Activated B cell treated with CpG ODN at 0.5 μM for 24 hours (primary cell): Measurements from ENCODE around the gene ERC1. TPM values are rescaled to one million over a fixed set of nuclear protein-coding genes. Genes with fewer than 3 reads are reported as not detected.

ENCODE experiments used
- ATAC-seq: fragments of 200-7000 bp; cut with Tn5 transposase; one replicate; pipeline ENCODE4 v1.10.0; 2021; ENCODE audit warnings: low read depth, mild to moderate bottlenecking, moderate library complexity
- CTCF ChIA-PET: fragments of 350-600 bp; sonication (Branson Sonifier 250); formaldehyde crosslinking; loops from one replicate; lab custom pipeline; 2021; ENCODE audit warnings: antibody characterized with exemption; lab: Charles Lee
- POLR2A ChIA-PET: fragments of 350-600 bp; sonication (Branson Sonifier 250); formaldehyde crosslinking; loops from one replicate; lab custom pipeline; 2021; ENCODE audit warnings: antibody characterized with exemption; lab: Charles Lee
- DNase-seq: peaks from one replicate; pipeline ENCODE4 v3.0.0; 2022
- H3K27ac Mint-ChIP-seq: one replicate; pipeline ENCODE4 v1.8.0; 2020; ENCODE audit warnings: mixed read lengths
- H3K27me3 Mint-ChIP-seq: one replicate; pipeline ENCODE4 v1.8.0; 2021; ENCODE audit warnings: mixed read lengths
- H3K36me3 Mint-ChIP-seq: one replicate; pipeline ENCODE4 v1.8.0; 2021; ENCODE audit warnings: low read depth, mixed read lengths
- H3K4me1 Mint-ChIP-seq: one replicate; pipeline ENCODE4 v1.8.0; 2021; ENCODE audit warnings: mixed read lengths
- H3K4me3 Mint-ChIP-seq: one replicate; pipeline ENCODE4 v1.8.0; 2020; ENCODE audit warnings: mild to moderate bottlenecking, mixed read lengths
- H3K9me3 Mint-ChIP-seq: one replicate; pipeline ENCODE4 v1.8.0; 2020; ENCODE audit warnings: mixed read lengths
- CTCF ChIP-seq: fragments of 200-600 bp; IDR thresholded peaks from one replicate; pipeline ENCODE4 v1.8.0; 2022; ENCODE audit warnings: antibody characterized with exemption, mild to moderate bottlenecking
- intact Hi-C: fragments of 100-400 bp; cut with micrococcal nuclease; formaldehyde crosslinking; loops from one replicate; pipeline ENCODE4 v1.15.1; 2024
- total RNA-seq: library from RNA; stranded (reverse); gene quantifications from 2 replicates; pipeline ENCODE4 v1.2.3, GENCODE V29; 2022

The ERC1 gene
- total RNA-seq, 1 donor from 2014 or later, result 57.0 TPM

- ChIA-PET CTCF (no interaction called here), POLR2A (no interaction called here)
- DNase-seq (no peak), ATAC-seq (no peak)
- no peak overlapping the region for H3K4me3 Mint-ChIP-seq
- peaks cover 15% of the 10 kb centered on the region for H3K36me3 Mint-ChIP-seq
- H3K27me3 Mint-ChIP-seq, result no peaks in the 10 kb centered on the region
- intact Hi-C loops, result no loop called here
- H3K4me1 Mint-ChIP-seq, result peaks cover 12% of the 10 kb centered on the region
- no peaks in the 10 kb centered on the region for H3K9me3 Mint-ChIP-seq
- TF ChIP-seq CTCF, result no peak
- no peak overlapping the region for H3K27ac Mint-ChIP-seq
Observed at GRCh38 chr12:1467710-1468109, 476.7 kb downstream of the ERC1 start.

- H3K27me3 Mint-ChIP-seq, result no peaks in the 10 kb centered on the region
- intact Hi-C loops, result no loop called here
- no peaks in the 10 kb centered on the region for H3K9me3 Mint-ChIP-seq
- ATAC-seq (no peak), DNase-seq (no peak)
- ChIA-PET POLR2A (no interaction called here), CTCF (no interaction called here)
- TF ChIP-seq CTCF, result no peak
- peaks cover 8% of the 10 kb centered on the region for H3K4me1 Mint-ChIP-seq
- no peak overlapping the region for H3K4me3 Mint-ChIP-seq
- peaks cover 15% of the 10 kb centered on the region for H3K36me3 Mint-ChIP-seq
- no peak overlapping the region for H3K27ac Mint-ChIP-seq
Observed at GRCh38 chr12:1469070-1469469, 478.0 kb downstream of the ERC1 start.

- intact Hi-C loops, result no loop called here
- H3K4me1 Mint-ChIP-seq, result peaks cover 6% of the 10 kb centered on the region
- peaks cover 12% of the 10 kb centered on the region for H3K36me3 Mint-ChIP-seq
- ChIA-PET POLR2A (no interaction called here), CTCF (no interaction called here)
- no peaks in the 10 kb centered on the region for H3K9me3 Mint-ChIP-seq
- no peak for TF ChIP-seq CTCF
- ATAC-seq (no peak), DNase-seq (no peak)
- H3K27me3 Mint-ChIP-seq, result no peaks in the 10 kb centered on the region
- no peak overlapping the region for H3K27ac Mint-ChIP-seq
- no peak overlapping the region for H3K4me3 Mint-ChIP-seq
Observed at GRCh38 chr12:1470051-1470450, 479.0 kb downstream of the ERC1 start.

GRCh38 chr12:1471224-1471623, 480.2 kb downstream of the ERC1 start:
- no peak overlapping the region for H3K27ac Mint-ChIP-seq
- no peak for TF ChIP-seq CTCF
- ATAC-seq (no peak), DNase-seq (no peak)
- no peaks in the 10 kb centered on the region for H3K27me3 Mint-ChIP-seq
- no peak overlapping the region for H3K4me3 Mint-ChIP-seq
- ChIA-PET POLR2A (no interaction called here), CTCF (interaction anchor here (0.9 kb wide), 1 partner anchor 112 kb away, joined by 3 read pairs; no protein-coding TSS in a partner anchor)
- H3K4me1 Mint-ChIP-seq, result peaks cover 6% of the 10 kb centered on the region
- no peaks in the 10 kb centered on the region for H3K9me3 Mint-ChIP-seq
- peaks cover 2% of the 10 kb centered on the region for H3K36me3 Mint-ChIP-seq
- intact Hi-C loops, result no loop called here

- DNase-seq, result no peak
Observed at GRCh38 chr12:1473418-1473817, 482.4 kb downstream of the ERC1 start.

More at GRCh38 chr12:1473418-1473817, 482.4 kb downstream of the ERC1 start:
- Mint-ChIP-seq H3K4me1 (peaks cover 6% of the 10 kb centered on the region), H3K27ac (no peak overlapping the region), H3K27me3 (no peaks in the 10 kb centered on the region), H3K4me3 (peak overlapping the region; percentile 11), H3K36me3 (peaks cover 2% of the 10 kb centered on the region), H3K9me3 (no peaks in the 10 kb centered on the region)
- ATAC-seq, result peak; percentile 52
- CTCF ChIA-PET, result no interaction called here
- TF ChIP-seq CTCF, result no peak
- intact Hi-C loops, result no loop called here
- POLR2A ChIA-PET, result no interaction called here
